Pericardium fibroblast (primary cell): ENCODE measurements around the gene HTR5A. TPM values are rescaled to one million over a fixed set of nuclear protein-coding genes. Genes with fewer than 3 reads are reported as not detected.

ENCODE experiments used
- total RNA-seq: library from RNA; depleted of rRNA; stranded (reverse); fragments of >200 nt; gene quantifications from 2 replicates; pipeline ENCODE4 v1.2.3, GENCODE V29; 2015

Gene HTR5A
- total RNA-seq: not detected in 2 replicates

DNA sequence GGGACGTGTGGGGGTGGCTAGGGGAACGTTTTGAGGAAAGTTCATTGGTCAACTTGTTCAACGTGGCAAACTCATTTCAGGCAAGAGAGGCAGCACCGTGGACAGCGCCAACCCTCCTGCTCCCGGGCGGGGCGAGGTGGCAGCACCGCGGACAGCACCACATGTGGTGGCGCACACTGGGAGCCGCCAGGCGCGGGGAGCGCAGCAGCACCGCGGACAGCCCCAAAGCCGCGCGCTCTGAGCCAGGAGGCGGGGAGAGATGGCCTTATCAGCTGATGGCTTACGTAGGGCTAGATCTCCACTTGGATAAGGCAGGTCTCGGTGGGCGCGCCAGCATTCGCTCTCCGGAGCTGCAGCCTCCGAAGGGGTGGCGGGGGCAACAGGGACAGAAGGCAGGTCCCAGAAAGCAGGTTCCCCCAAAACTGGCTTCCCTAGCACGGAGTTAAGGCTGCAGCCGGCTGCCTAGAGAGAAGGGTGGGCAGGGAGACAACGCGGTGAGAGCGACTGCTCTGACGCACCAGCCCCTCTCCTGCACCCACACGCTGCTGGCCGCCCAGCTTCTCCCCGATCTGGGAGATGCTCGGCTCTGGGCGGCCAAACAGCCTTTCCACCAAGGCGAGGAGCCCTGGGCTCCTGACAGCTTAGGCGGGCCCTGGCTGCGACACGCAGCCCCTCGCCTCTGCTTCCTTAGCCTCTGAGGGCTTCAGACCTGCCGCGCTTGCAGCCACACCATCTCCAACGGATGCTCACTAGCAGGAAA lies at the start of gene HTR5A:
HTR5A (plus strand) TSS at position 333 of the 760 bp plus-strand sequence. CDS start 576 bp downstream, outside the sequence.

Other genes with a start within 250 kb of the HTR5A start
- 6.4 and 6.9 TPM in 2 replicates for gene PAXIP1, start 67.2 kb upstream of the HTR5A start, total RNA-seq
- 155 and 190 TPM in 2 replicates for gene INSIG1, start 227.6 kb downstream of the HTR5A start, total RNA-seq